IMR-90 (cell line): ENCODE results near the gene DAB1. TPM values are rescaled to one million over a fixed set of nuclear protein-coding genes. Genes with fewer than 3 reads are reported as not detected.

Source experiments
- ATAC-seq: fragments of 200-7000 bp; cut with Tn5 transposase; 2 replicates; pipeline ENCODE4 v1.9.1; 2020; ENCODE audit warnings: low read depth, mild to moderate bottlenecking, moderate library complexity
- BruUV-seq: library from RNA; stranded (reverse); fragments of 400-500 nt; replicated peaks from 2 replicates; lab custom pipeline; 2021; lab: Mats Ljungman, UMichigan
- CTCF ChIA-PET: fragments of 300-600 bp; formaldehyde crosslinking; extraction: SDS; loops from one replicate; lab custom pipeline; 2021; ENCODE audit warnings: antibody characterized with exemption; lab: Yijun Ruan, JAX
- POLR2A ChIA-PET: fragments of 300-600 bp; sonication (Branson Sonifier 250); formaldehyde crosslinking; loops from one replicate; lab custom pipeline; 2022; ENCODE audit warnings: antibody characterized with exemption; ENCODE audit not compliant: unreplicated experiment; lab: Charles Lee
- DNase-seq: peaks from one replicate; pipeline ENCODE4 v3.0.0; 2013
- H2AFZ ChIP-seq: replicated peaks from 2 replicates; pipeline ENCODE3; 2013; ENCODE audit warnings: low read length, mild to moderate bottlenecking; ENCODE audit not compliant: poor library complexity
- H2AK5ac ChIP-seq: 2 replicates; pipeline ENCODE4 v1.6.1; 2013; ENCODE audit warnings: low read depth, low read length, inconsistent platforms
- H2AK9ac ChIP-seq: replicated peaks from 2 replicates; pipeline ENCODE3; 2013; ENCODE audit warnings: mild to moderate bottlenecking, low read depth, low read length, moderate library complexity; ENCODE audit not compliant: poor library complexity
- H2BK120ac ChIP-seq: 2 replicates; pipeline ENCODE4 v1.6.1; 2013; ENCODE audit warnings: low read depth, low read length, inconsistent platforms
- H2BK15ac ChIP-seq: 3 replicates; pipeline ENCODE4 v1.6.1; 2013; ENCODE audit warnings: low read depth, low read length, inconsistent platforms
- H2BK20ac ChIP-seq: 2 replicates; pipeline ENCODE4 v1.6.1; 2013; ENCODE audit warnings: low read depth, mild to moderate bottlenecking, inconsistent platforms, low read length, moderate library complexity
- H2BK5ac ChIP-seq: 2 replicates; pipeline ENCODE4 v1.6.1; 2013; ENCODE audit warnings: mild to moderate bottlenecking, low read depth, low read length, inconsistent platforms; ENCODE audit not compliant: poor library complexity, severe bottlenecking
- H3K14ac ChIP-seq: replicated peaks from 2 replicates; pipeline ENCODE4 v1.6.1; 2013; ENCODE audit warnings: low read depth, low read length, inconsistent platforms
- H3K18ac ChIP-seq: 2 replicates; pipeline ENCODE4 v1.6.1; 2013; ENCODE audit warnings: low read depth, low read length, control low read depth
- H3K23ac ChIP-seq: 2 replicates; pipeline ENCODE4 v1.6.1; 2013; ENCODE audit warnings: low read depth, low read length, inconsistent platforms
- H3K27ac ChIP-seq: 2 replicates; pipeline ENCODE4 v1.5.1; 2013; ENCODE audit warnings: mild to moderate bottlenecking, control low read depth, low read length; ENCODE audit not compliant: insufficient read depth
- H3K27me3 ChIP-seq: 2 replicates; pipeline ENCODE4 v1.6.1; 2013; ENCODE audit warnings: low read length; ENCODE audit not compliant: control insufficient read depth, insufficient read depth
- H3K36me3 ChIP-seq: 2 replicates; pipeline ENCODE4 v1.6.1; 2013; ENCODE audit warnings: low read length, mixed read lengths; ENCODE audit not compliant: control insufficient read depth, insufficient read depth
- H3K4ac ChIP-seq: 2 replicates; pipeline ENCODE4 v1.6.1; 2013; ENCODE audit warnings: low read depth, low read length, inconsistent platforms
- H3K4me1 ChIP-seq: 2 replicates; pipeline ENCODE4 v1.6.1; 2013; ENCODE audit warnings: low read length, mixed read lengths; ENCODE audit not compliant: control insufficient read depth, insufficient read depth
- H3K4me2 ChIP-seq: 2 replicates; pipeline ENCODE4 v1.6.1; 2013; ENCODE audit warnings: low read depth, mild to moderate bottlenecking, control low read depth, low read length, moderate library complexity
- H3K4me3 ChIP-seq: 2 replicates; pipeline ENCODE4 v1.5.1; 2013; ENCODE audit warnings: low read depth, mild to moderate bottlenecking, control low read depth, low read length, moderate library complexity; ENCODE audit not compliant: insufficient read depth
- H3K56ac ChIP-seq: 2 replicates; pipeline ENCODE4 v1.6.1; 2013; ENCODE audit warnings: low read length, inconsistent platforms; ENCODE audit not compliant: insufficient read depth; ENCODE audit errors: extremely low read depth
- H3K79me1 ChIP-seq, 2 experiments: 2 replicates each; pipeline ENCODE4 v1.6.1; 2013; ENCODE audit warnings: low read length in 2 of 2, inconsistent platforms in 1 of 2, low read depth in 1 of 2
- H3K9ac ChIP-seq: 2 replicates; pipeline ENCODE4 v1.6.1; 2013; ENCODE audit warnings: low read depth, low read length, control low read depth
- H3K9me1 ChIP-seq: 2 replicates; pipeline ENCODE4 v1.6.1; 2013; ENCODE audit warnings: low read length, inconsistent platforms; ENCODE audit not compliant: insufficient read depth
- H3K9me3 ChIP-seq: 2 replicates; pipeline ENCODE4 v1.6.1; 2013; ENCODE audit warnings: low read length; ENCODE audit not compliant: control insufficient read depth, insufficient read depth
- H4K20me1 ChIP-seq: 2 replicates; pipeline ENCODE4 v1.6.1; 2013; ENCODE audit warnings: low read length, inconsistent platforms; ENCODE audit not compliant: insufficient read depth
- H4K5ac ChIP-seq: 2 replicates; pipeline ENCODE4 v1.6.1; 2013; ENCODE audit warnings: mild to moderate bottlenecking, low read depth, low read length, control low read depth
- H4K8ac ChIP-seq, 2 experiments: 2 replicates each; pipeline ENCODE4 v1.6.1; 2013; ENCODE audit warnings: low read depth in 2 of 2, low read length in 2 of 2, control low read depth in 1 of 2, inconsistent platforms in 1 of 2
- H4K91ac ChIP-seq: 2 replicates; pipeline ENCODE4 v1.6.1; 2013; ENCODE audit warnings: low read depth, low read length, inconsistent platforms; ENCODE audit not compliant: insufficient read depth
- BHLHE40 ChIP-seq: fragments of 150-350 bp; IDR thresholded peaks from 2 replicates; pipeline ENCODE4 v1.6.1; 2016; ENCODE audit warnings: mild to moderate bottlenecking, low read depth, low read length
- CEBPB ChIP-seq: IDR thresholded peaks from 2 replicates; pipeline ENCODE4 v1.6.1; 2012; ENCODE audit warnings: low read depth, low read length, improper control_type of control experiment
- FOS ChIP-seq: fragments of 150-350 bp; IDR thresholded peaks from 2 replicates; pipeline ENCODE4 v1.6.1; 2016; ENCODE audit warnings: low read depth, low read length
- MAFK ChIP-seq: IDR thresholded peaks from 2 replicates; pipeline ENCODE4 v1.6.1; 2012; ENCODE audit warnings: low read depth, low read length, improper control_type of control experiment
- MXI1 ChIP-seq: IDR thresholded peaks from 2 replicates; pipeline ENCODE4 v1.6.1; 2012; ENCODE audit warnings: low read depth, mild to moderate bottlenecking, low read length, moderate library complexity, borderline replicate concordance
- NFE2L2 ChIP-seq: fragments of 150-350 bp; IDR thresholded peaks from 2 replicates; pipeline ENCODE4 v1.6.1; 2016; ENCODE audit warnings: low read depth, mild to moderate bottlenecking, low read length
- POLR2A ChIP-seq: IDR thresholded peaks from 2 replicates; pipeline ENCODE4 v1.6.1; 2012; ENCODE audit warnings: mild to moderate bottlenecking, low read depth, low read length
- RAD21 ChIP-seq: IDR thresholded peaks from 2 replicates; pipeline ENCODE4 v1.6.1; 2012; ENCODE audit warnings: low read length, improper control_type of control experiment
- RCOR1 ChIP-seq: IDR thresholded peaks from 2 replicates; pipeline ENCODE4 v1.6.1; 2012; ENCODE audit warnings: mild to moderate bottlenecking, low read length, improper control_type of control experiment; ENCODE audit not compliant: insufficient replicate concordance
- RFX5 ChIP-seq: IDR thresholded peaks from 2 replicates; pipeline ENCODE4 v1.8.0; 2012; ENCODE audit warnings: low read depth, mild to moderate bottlenecking, low read length, moderate library complexity
- WGBS, 2 experiments: methylation state at CpG; one replicate each; pipeline versions ENCODE4 v1.1.5 to v1.1.7; 2013; ENCODE audit warnings: missing lambda C conversion rate in 2 of 2; ENCODE audit not compliant: insufficient read length in 1 of 2; ENCODE audit errors: extremely low coverage in 2 of 2; 5-methylcytosine and 5-hydroxymethylcytosine counted together
- dilution Hi-C: fragments of 300-500 bp; cut with HindIII; formaldehyde crosslinking; loops from one replicate; pipeline ENCODE4 v1.14.3; 2018; ENCODE audit warnings: low sequenced_read_pairs; ENCODE audit not compliant: unreplicated experiment
- in situ Hi-C: fragments of 300-500 bp; cut with MboI; formaldehyde crosslinking; loops from 3 replicates; pipeline ENCODE4 v1.14.3; 2019; ENCODE audit warnings: low sequenced_read_pairs, inconsistent platforms, mixed read lengths
- intact Hi-C: fragments of 100-400 bp; cut with micrococcal nuclease; formaldehyde crosslinking; loops from 2 replicates; pipeline ENCODE4 v1.10.0; 2022
- polyA plus RNA-seq, 3 experiments: library from polyadenylated mRNA; depleted of rRNA; stranded (reverse); fragments of >200 nt; gene quantifications; 2 replicates each; pipeline ENCODE4 v1.2.3, GENCODE V29; 2012; ENCODE audit warnings: low replicate concordance in 1 of 3
- total RNA-seq: library from RNA; depleted of rRNA; stranded (reverse); fragments of >200 nt; gene quantifications from 2 replicates; pipeline ENCODE4 v1.2.3, GENCODE V29; 2012
- TF ChIP-seq, protein P1 (sequence below): fragments of 150-350 bp; IDR thresholded peaks from 2 replicates; pipeline ENCODE4 v1.6.1; 2016; ENCODE audit warnings: low read depth, mild to moderate bottlenecking, low read length, moderate library complexity, borderline replicate concordance

Gene DAB1
- total and polyA plus RNA-seq, 2 of the 4 experiments (the other 2 are of a cell fraction), result 0.18 to 0.41 TPM

DNA sequence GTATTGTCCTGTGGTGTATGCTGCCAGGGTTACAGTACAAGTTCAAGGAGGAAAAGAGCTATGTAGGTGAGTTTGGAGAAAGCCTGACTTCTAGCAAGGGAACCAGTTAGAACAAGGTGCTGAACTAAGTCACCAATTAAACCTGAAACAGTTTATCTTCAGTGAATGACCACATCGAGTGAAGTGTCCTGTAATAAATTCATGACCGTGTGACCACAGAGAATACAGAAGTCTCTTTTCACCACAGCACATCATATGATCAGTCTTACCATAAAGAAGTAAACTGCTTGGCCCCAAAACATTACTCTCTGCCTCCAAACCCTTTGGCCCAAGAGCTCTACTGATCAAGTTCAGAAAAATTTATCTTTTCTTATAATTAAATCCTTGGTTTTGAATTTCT, 141.4 kb downstream of the DAB1 start:
- no CpG with 5 or more reads among the region's 2 CpGs for WGBS, 2 experiments
- Histone ChIP-seq H3K4ac (no peak overlapping the region), H3K4me1 (no peaks in the 10 kb centered on the region; the same call in 1 of the 2 replicates), H3K56ac (no peak overlapping the region), H3K9ac (no peak overlapping the region), H2BK20ac (no peak overlapping the region), H2BK5ac (no peak overlapping the region), H4K8ac (no peak overlapping the region), H2AK9ac (no peak overlapping the region), H3K36me3 (no peaks in the 10 kb centered on the region), H4K91ac (no peak overlapping the region), H2AK5ac (no peak overlapping the region), H3K79me1 (no peaks in the 10 kb centered on the region), H3K18ac (no peak overlapping the region), H3K27ac (no peak overlapping the region), H3K27me3 (no peaks in the 10 kb centered on the region), H4K5ac (no peak overlapping the region), H3K4me2 (no peak overlapping the region), H3K14ac (no peak overlapping the region), H3K9me1 (no peaks in the 10 kb centered on the region), H2BK120ac (no peak overlapping the region), H2BK15ac (no peak overlapping the region), H3K9me3 (no peaks in the 10 kb centered on the region), H3K23ac (no peak overlapping the region), H2AFZ (no peak overlapping the region), H4K20me1 (no peaks in the 10 kb centered on the region), H3K4me3 (no peak overlapping the region)
- POLR2A ChIA-PET, result no interaction called here
- ATAC-seq (no peak), DNase-seq (no peak)
- CTCF ChIA-PET, result no interaction called here
- no TSS peak for BruUV-seq
- dilution Hi-C loops, result no loop called here
- intact Hi-C loops, result no loop called here
- in situ Hi-C loops, result no loop called here
- TF ChIP-seq POLR2A, result no peak
- TF ChIP-seq CEBPB, result no peak
- TF ChIP-seq MXI1, result no peak
- TF ChIP-seq NFE2L2, result no peak
- TF ChIP-seq, protein P1, sequence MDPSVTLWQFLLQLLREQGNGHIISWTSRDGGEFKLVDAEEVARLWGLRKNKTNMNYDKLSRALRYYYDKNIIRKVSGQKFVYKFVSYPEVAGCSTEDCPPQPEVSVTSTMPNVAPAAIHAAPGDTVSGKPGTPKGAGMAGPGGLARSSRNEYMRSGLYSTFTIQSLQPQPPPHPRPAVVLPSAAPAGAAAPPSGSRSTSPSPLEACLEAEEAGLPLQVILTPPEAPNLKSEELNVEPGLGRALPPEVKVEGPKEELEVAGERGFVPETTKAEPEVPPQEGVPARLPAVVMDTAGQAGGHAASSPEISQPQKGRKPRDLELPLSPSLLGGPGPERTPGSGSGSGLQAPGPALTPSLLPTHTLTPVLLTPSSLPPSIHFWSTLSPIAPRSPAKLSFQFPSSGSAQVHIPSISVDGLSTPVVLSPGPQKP, result no peak
- no peak for TF ChIP-seq MAFK
- TF ChIP-seq RFX5, result no peak
- TF ChIP-seq RAD21, result no peak
- TF ChIP-seq BHLHE40, result no peak
- TF ChIP-seq RCOR1, result no peak
- TF ChIP-seq FOS, result no peak
